A673 (cell line): ENCODE results near the gene DTL. TPM values are rescaled to one million over a fixed set of nuclear protein-coding genes. Genes with fewer than 3 reads are reported as not detected.

Experiments used
- BruUV-seq: library from RNA; stranded (reverse); fragments of 400-500 nt; replicated peaks from 2 replicates; lab custom pipeline; 2021; lab: Mats Ljungman, UMichigan
- CTCF ChIA-PET: fragments of 300-600 bp; sonication (Branson Sonifier 250); formaldehyde crosslinking; loops from one replicate; lab custom pipeline; 2022; ENCODE audit warnings: antibody characterized with exemption; lab: Charles Lee
- POLR2A ChIA-PET: fragments of 300-600 bp; sonication (Branson Sonifier 250); formaldehyde crosslinking; loops from one replicate; lab custom pipeline; 2022; ENCODE audit warnings: antibody characterized with exemption; ENCODE audit not compliant: low non-redundant PET; lab: Charles Lee
- DNase-seq: peaks from one replicate; pipeline ENCODE4 v3.0.0-alpha.2; 2015; ENCODE audit warnings: low spot score
- H3K27ac ChIP-seq: fragments of 200-600 bp; sonication (generic); 2 replicates; pipeline ENCODE4 v1.5.1; 2016; ENCODE audit warnings: mixed run types, low read depth, mild to moderate bottlenecking, mixed read lengths, antibody characterized with exemption, low read length; ENCODE audit not compliant: poor library complexity, severe bottlenecking
- H3K27me3 ChIP-seq: fragments of 200-600 bp; sonication (generic); replicated peaks from 2 replicates; pipeline ENCODE4 v1.6.1; 2017; ENCODE audit warnings: mixed run types, low read depth, mild to moderate bottlenecking, mixed read lengths, antibody characterized with exemption, low read length; ENCODE audit not compliant: insufficient read depth, poor library complexity
- H3K36me3 ChIP-seq: fragments of 200-600 bp; sonication (generic); 2 replicates; pipeline ENCODE4 v1.6.1; 2016; ENCODE audit warnings: mixed run types, mild to moderate bottlenecking, mixed read lengths, antibody characterized with exemption, low read length; ENCODE audit not compliant: insufficient read depth, poor library complexity, severe bottlenecking
- H3K4me1 ChIP-seq: fragments of 200-600 bp; sonication (generic); 2 replicates; pipeline ENCODE4 v1.6.1; 2017; ENCODE audit warnings: mixed run types, mild to moderate bottlenecking, mixed read lengths, antibody characterized with exemption, low read length; ENCODE audit not compliant: insufficient read depth, poor library complexity, severe bottlenecking
- H3K4me3 ChIP-seq: fragments of 200-600 bp; sonication (generic); 2 replicates; pipeline ENCODE4 v1.5.1; 2016; ENCODE audit warnings: low read depth, mixed run types, mild to moderate bottlenecking, mixed read lengths, low read length; ENCODE audit not compliant: poor library complexity, severe bottlenecking
- H3K9me3 ChIP-seq: fragments of 200-600 bp; sonication (generic); 2 replicates; pipeline ENCODE4 v1.6.1; 2016; ENCODE audit warnings: mixed run types, low read depth, mild to moderate bottlenecking, mixed read lengths, antibody characterized with exemption, low read length; ENCODE audit not compliant: poor library complexity, severe bottlenecking
- EZH2 ChIP-seq: fragments of 200-600 bp; sonication (generic); IDR thresholded peaks from 2 replicates; pipeline ENCODE4 v1.6.1; 2017; ENCODE audit warnings: borderline replicate concordance, low read depth, mild to moderate bottlenecking, mixed read lengths, antibody characterized with exemption, low read length; ENCODE audit not compliant: poor library complexity, severe bottlenecking
- intact Hi-C: fragments of 100-400 bp; cut with micrococcal nuclease; formaldehyde crosslinking; loops from one replicate; pipeline ENCODE4 v1.10.0; 2022; ENCODE audit not compliant: unreplicated experiment
- total RNA-seq: library from RNA; stranded (reverse); gene quantifications from 2 replicates; pipeline ENCODE4 v1.2.3, GENCODE V29; 2021
- TF ChIP-seq, protein P1 (sequence below): fragments of 300-800, 200-600 bp; sonication (generic); conservative IDR thresholded peaks from 2 replicates; pipeline ENCODE4 v1.5.1; 2017; ENCODE audit warnings: low read depth, mild to moderate bottlenecking, antibody characterized with exemption, low read length, moderate library complexity, mixed read lengths

The DTL gene
- total RNA-seq, 1 experiment from 2014 or later: 84.3 TPM

DNA sequence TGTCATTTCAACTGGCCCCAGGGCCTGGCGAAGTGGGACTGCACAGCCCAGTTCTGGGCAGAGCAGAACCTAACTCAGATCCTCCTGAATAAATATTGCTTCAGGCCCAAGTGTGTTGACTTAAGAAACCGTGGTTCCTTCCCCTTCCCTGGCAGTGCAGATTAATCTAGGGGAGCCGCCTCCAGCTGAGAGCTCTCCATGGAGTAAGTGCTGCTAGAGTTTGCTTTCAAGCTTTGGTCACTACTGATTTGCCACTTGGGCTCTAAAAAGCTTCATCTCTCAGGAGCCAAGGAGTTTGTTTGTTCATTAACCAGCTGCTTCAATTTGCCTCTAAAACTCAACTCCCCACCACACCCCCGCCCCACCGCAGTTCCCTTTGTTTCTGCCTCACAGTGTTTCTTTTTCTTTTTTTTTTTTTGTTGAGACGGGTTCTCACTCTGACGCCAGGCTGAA, 112.1 kb downstream of the DTL start:
- Histone ChIP-seq H3K27me3 (no peaks in the 10 kb centered on the region), H3K36me3 (no peaks in the 10 kb centered on the region), H3K4me3 (no peak overlapping the region), H3K4me1 (no peaks in the 10 kb centered on the region), H3K27ac (no peak overlapping the region), H3K9me3 (no peaks in the 10 kb centered on the region)
- ChIA-PET POLR2A (no interaction called here), CTCF (no interaction called here)
- no peak for DNase-seq
- BruUV-seq: no TSS peak
- TF ChIP-seq, protein P1, sequence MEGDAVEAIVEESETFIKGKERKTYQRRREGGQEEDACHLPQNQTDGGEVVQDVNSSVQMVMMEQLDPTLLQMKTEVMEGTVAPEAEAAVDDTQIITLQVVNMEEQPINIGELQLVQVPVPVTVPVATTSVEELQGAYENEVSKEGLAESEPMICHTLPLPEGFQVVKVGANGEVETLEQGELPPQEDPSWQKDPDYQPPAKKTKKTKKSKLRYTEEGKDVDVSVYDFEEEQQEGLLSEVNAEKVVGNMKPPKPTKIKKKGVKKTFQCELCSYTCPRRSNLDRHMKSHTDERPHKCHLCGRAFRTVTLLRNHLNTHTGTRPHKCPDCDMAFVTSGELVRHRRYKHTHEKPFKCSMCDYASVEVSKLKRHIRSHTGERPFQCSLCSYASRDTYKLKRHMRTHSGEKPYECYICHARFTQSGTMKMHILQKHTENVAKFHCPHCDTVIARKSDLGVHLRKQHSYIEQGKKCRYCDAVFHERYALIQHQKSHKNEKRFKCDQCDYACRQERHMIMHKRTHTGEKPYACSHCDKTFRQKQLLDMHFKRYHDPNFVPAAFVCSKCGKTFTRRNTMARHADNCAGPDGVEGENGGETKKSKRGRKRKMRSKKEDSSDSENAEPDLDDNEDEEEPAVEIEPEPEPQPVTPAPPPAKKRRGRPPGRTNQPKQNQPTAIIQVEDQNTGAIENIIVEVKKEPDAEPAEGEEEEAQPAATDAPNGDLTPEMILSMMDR: no peak
- no peak for TF ChIP-seq EZH2
- intact Hi-C loops: no loop called here

DNA sequence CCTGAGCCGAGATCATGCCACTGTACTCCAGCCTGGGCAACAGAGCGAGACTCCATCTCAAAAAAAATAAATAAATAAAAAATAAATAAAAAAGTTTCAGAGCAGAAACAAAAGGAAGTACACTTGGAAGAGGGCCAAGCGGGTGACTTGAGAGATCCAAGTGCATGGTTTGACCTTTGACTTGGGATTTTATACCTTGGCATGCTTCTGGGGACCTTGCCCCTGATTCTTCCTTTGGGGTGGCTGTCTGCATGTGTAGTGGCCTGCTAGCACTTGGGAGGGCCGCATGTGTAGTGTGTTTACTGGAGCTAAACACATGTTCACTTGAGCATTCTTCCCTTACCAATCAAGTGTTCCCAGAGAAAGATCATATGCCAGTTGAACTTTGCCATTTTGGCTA, 114.0 kb downstream of the DTL start:
- Histone ChIP-seq H3K4me3 (no peak overlapping the region), H3K9me3 (no peaks in the 10 kb centered on the region), H3K4me1 (no peaks in the 10 kb centered on the region), H3K36me3 (no peaks in the 10 kb centered on the region), H3K27ac (no peak overlapping the region), H3K27me3 (no peaks in the 10 kb centered on the region)
- intact Hi-C loops: no loop called here
- no peak for TF ChIP-seq EZH2
- TF ChIP-seq, protein P1: no peak
- no peak for DNase-seq
- CTCF ChIA-PET: no interaction called here
- POLR2A ChIA-PET: no interaction called here
- no TSS peak for BruUV-seq

DNA sequence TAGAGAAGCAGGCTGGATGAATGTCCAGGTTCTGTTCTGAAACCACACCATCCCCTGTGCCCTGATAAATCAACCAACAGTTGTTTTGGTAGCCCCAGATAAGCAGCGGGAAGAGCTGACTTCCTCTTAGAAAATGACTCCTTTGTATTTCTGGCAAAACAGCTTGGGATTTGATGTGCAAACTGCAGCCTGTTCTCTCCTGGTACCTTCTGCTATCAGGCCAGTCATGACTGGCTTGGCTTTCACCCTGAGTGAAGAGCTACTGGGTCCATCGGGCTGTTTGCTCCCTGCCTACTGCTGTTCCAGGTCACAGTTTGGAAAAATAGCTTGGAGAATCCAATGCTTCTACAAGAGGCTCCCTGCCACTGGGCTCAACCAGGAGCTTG, 116.8 kb downstream of the DTL start:
- POLR2A ChIA-PET: no interaction called here

More for the DNA sequence above, 116.8 kb downstream of the DTL start:
- BruUV-seq: no TSS peak
- Histone ChIP-seq H3K9me3 (no peaks in the 10 kb centered on the region), H3K27me3 (no peaks in the 10 kb centered on the region), H3K4me3 (no peak overlapping the region), H3K4me1 (no peaks in the 10 kb centered on the region), H3K27ac (no peak overlapping the region), H3K36me3 (no peaks in the 10 kb centered on the region)
- no peak for DNase-seq
- intact Hi-C loops: no loop called here
- CTCF ChIA-PET: no interaction called here
- TF ChIP-seq, protein P1: no peak
- TF ChIP-seq EZH2: no peak
